GM18873 (cell line): ENCODE data around the gene ATP2C2.
"Not testable (repeated sequence)": the region's sequence is repeated elsewhere in the genome, so short reads cannot be mapped to it uniquely, and the experiment has no call there.

Experiments
- ATAC-seq: cut with Tn5 transposase; IDR thresholded peaks from one replicate; pipeline ENCODE4 v1.9.1; 2021; ENCODE audit warnings: mild to moderate bottlenecking, moderate library complexity, moderate number of reproducible peaks; ENCODE audit not compliant: unreplicated experiment, low FRiP score

ATP2C2 gene

DNA sequence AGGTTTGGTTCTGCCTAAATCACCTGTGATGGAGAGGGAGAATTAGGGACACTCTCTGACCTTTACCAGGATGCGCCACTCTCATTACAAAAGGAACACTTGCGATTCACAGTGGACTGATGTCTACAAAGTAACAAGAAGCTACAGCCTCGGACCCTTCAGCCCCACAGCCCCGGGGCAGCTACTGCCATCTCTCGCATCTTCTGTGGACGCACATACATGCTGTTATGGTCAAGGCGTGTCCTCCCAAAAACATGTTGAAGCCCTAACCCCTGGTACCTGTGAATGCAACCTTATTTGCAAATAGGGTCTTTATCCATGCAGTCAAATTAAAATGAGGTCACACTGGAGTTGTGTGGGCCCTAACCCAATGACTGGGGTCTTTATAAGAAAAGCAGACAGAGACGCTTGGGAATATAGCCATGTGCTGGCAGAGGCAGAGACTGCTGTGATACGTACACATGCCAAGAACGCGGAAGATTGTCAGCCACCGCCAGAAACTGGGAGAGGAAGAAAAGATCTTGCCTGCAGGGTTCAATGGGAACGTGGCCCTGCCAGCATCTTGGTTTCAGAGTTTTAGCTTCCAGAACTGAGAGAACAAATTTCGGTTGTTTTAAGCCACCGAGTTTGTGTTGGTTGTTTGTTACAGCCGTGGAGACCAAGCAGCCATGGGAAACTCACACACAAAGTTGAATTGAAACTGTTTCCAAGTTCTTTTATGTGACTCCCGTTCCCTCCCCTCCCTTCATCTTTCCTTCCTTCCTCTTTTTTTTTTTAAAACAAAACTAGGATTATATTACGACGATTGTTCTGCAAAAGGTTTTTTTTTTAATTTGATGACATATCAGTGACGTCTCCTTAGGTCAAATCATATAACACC, 23.1 kb downstream of the ATP2C2 start:
- no peak for ATAC-seq

DNA sequence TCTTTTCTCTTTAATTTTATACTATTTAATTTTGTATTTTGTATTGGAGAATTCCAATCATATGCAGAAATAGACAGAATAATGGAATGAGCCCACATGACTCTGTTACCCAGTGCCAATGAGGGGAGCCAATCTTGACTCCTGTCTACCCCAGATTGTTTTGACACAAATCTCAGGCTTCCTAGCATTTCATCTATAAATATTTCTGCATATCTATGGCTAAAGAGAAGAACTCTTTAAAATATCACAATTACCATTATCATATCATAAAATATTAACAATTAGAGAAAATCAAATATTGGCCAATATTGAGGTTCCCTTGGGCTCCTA, 23.7 kb downstream of the ATP2C2 start:
- ATAC-seq: no peak

DNA sequence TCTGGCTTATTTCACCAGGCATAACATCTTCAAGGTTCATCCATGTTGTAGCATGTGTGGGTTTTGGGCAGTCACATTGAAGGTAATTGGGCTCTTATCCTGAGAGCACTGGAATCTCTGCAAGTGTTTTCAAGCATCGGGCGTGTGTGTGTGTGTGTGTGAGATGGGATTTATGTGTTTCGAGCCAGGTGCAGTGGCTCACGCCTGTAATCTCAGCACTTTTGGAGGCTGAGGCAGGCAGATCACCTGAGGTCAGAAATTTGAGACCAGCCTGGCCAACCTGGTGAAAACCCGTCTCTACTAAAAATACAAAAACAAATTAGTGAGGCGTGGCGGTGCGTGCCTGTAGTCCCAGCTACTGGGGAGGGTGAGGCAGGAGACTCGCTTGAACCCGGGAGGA, 27.7 kb downstream of the ATP2C2 start:
- ATAC-seq: not testable (repeated sequence)

DNA sequence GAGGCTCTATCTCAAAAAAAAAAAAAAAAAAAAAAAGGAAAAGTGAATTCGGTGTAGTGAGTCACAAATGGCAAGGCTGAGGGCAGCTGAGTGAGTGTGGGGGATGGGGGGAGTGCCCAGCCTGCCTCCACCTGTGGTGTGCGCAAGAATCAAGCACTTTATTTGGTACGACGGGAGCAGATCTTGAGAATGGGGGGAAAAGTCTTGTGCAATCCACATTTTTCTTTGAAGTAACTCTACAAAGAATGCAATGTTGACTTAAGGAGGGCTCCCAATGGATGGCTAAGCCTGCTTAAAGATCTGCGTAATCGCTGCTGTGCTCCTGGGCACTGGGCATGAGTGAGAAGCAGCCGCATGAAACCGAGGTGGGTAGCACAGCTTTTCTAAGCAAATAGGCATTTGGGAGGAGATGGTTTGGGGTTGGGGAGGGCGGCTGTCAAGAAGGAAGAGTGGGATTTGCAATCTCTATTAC, 28.2 kb downstream of the ATP2C2 start:
- no peak for ATAC-seq

DNA sequence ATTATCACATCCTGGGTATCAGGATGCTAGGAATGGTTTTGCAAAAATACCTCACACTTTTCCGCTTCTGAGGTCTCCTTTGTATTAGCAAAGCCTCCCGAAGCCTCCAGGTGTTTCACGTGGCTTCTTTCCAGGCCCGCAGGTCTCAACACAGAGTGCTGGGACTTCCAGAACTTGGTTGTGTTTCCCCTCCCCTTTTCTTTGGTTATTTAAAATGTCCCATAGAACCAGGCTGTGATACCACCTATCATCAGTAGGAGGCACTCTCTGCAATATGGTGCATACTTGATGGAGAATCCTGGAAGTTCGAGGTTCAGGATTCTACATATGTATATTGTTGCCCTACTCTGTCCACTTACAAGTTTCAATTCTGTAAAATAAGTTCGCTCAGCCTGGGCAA, 28.8 kb downstream of the ATP2C2 start:
- ATAC-seq: no peak

DNA sequence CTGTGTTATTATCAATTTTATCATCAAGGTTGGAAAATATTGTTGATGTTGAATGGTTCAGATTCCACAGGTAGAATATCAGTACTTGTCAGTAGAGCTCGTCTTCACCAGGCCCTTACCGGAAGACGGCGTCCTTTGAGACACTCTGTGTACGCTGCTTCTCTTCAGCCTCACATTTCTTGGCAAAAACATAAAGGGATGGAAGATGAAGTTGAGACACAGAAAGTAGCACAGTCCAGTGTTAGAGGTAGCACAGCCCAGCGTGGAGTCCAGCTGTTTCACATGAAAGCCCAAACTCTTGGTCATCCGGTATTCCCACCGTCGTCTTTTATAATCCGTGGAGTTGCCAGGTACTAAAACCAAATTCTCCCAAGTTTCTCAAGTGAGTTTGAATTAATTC, 30.4 kb downstream of the ATP2C2 start:
- ATAC-seq: no peak

DNA sequence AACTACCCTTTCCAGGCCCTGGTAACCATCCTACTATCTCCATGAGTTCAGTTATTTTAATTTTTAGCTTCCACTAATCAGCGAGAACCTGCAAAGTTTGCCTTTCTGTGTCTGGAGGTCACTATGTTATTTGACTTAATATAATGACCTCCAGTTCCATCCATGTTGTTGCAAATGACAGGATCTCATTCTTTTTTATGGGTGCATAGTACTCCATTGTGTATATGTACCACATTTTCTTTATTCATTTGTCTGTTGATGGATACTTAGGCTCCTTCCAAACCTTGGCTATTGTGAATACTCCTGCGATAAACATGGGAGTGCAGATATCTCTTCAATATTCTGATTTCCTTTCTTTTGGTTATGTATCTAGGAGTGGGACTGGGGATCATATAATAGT, 31.6 kb downstream of the ATP2C2 start:
- ATAC-seq: not testable (repeated sequence)

DNA sequence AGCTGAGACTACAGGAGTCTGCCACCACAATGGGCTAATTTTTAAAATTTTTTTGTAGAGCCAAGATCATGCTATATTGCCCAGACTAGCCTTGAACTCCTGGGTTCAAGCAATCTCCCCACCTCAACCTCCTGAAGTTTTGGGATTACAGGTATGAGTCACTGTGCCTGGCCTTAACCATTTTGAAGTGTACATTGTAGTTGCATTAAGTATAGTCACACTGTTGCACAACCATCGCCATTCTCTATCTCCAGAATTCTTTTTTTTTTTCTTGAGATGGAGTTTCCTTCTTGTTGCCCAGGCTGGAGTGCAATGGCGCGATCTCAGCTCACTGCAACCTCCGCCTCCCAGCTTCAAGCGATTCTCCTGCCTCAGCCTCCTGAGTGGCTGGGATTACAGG, 35.1 kb downstream of the ATP2C2 start:
- ATAC-seq: not testable (repeated sequence)

DNA sequence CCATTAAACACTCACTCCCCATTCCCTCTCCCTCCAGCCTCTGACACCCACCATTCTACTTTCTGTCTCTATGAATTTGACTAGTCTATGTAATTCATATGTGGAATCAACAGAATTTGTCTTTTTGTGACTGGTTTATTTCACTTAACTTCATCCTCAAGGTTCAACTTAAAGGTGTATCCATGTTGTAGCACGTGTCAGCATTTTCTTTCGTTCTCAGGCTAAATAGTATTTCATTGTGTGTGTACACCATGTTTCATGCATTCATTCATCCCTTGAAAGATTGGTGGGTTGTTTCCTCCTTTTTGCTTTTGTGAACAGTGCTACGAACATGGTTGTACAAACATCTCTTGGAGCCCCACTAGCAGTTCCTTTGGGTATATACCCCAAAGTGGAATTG, 36.0 kb downstream of the ATP2C2 start:
- ATAC-seq: no peak

DNA sequence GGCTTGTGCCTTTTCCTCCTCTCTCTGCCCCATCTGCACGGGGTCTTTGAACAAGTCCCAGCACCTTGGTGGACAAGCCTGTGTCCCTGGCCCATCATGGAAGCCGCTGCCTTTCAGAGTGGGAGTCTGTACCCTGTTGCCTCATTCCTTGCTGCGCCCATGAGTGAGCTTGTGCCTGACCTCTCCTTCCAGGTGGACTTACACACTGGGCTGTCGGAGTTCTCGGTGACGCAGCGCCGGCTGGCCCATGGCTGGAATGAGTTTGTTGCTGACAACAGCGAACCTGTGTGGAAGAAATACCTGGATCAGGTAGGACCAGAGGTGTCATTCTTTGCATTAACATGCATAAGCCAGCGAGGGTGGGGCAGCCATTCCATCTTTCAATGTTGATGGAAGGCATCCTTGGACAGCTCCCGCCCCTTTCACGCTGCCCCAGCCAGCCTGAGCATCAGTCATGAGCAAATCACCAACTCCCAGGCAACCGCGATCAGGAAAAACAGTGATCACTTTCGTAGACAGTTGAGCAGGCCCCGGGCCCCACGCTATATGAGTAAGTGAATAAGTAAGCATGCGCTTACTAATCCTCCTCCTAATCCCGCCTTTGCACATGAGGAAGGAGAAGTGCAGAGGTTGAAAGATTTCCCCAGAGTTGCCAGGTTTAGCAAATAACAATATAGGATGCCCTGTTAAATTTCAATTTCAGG, 36.8 kb downstream of the ATP2C2 start:
- no peak for ATAC-seq

DNA sequence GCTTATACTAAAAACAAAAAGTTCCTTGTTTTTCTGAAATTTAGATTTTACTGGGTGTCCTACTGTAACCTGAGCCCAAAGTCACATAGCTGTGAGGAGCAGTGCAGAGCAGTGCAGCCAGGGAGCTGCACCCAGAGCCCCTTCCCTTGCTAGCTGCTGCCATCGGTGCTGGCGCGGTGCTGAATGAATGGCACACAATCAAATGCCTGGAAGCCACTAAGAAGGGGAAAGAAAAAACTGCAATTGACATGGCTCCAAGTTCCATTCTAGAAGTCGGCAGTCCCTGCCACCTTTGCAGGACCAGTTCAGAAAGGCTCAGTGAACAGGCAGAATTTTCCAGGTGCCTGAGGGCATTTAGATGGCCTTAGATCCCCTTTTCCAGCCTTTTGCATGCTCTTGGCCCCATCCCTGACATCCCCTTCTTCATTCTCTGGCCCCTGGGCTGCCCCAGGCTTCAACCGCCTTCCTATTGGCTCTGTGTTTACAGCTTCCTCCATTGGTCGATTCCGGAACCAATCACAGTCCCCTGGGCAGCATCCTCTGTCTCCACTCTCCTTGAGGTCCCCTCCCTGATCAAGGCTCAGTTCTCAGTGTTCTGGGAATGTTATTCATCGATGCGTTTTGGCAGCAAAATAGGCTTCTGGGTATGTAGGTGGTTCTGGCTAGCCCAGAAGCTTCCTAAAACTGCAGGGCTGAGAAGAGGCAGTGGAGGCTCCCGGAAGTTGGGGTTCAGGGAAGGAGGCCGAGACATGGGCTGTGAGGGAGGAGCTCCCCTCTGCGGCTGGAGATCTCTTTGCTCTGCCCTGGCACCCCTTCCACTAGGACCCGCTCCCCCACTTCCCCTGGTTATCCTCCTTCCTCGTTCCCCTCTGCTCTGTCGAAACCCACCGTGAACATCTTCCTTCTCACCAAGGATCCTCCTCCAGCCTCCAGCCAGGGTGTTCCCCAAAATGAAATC, 37.9 kb downstream of the ATP2C2 start:
- no peak for ATAC-seq

DNA sequence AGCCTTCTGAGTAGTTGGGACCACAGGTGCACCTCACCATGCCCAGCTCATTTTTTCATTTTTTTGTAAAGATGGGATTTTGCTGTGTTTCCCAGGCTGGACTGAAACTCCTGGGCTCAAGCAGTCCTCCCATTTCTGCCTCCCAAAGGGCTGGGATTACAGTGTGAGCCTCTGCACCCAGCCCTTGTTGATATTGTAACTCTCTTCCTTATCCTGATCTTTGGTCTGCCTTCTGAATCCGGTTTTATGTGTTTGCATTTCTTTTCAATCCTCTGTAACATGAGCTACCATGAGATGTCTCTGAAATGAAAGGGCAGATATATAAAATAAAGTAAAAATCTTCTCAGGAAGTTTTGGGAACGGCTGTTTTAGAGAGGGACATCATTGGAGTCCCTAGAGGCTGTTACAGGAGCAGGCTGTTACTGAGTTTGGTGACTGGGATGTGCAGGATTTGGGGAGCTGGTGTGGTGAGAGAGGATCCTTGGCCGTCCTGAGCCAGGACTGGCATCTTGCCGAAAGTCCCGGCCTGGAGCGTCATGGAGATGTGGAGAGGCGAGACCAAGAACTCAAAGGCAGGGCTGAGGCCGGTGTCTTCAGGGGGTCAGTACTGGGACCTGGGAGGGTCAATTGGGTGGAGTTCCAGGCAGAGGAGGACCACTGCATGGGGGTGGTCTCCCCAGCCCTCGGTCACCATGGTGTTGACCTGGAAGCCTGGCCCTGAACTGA, 39.4 kb downstream of the ATP2C2 start:
- ATAC-seq: no peak

DNA sequence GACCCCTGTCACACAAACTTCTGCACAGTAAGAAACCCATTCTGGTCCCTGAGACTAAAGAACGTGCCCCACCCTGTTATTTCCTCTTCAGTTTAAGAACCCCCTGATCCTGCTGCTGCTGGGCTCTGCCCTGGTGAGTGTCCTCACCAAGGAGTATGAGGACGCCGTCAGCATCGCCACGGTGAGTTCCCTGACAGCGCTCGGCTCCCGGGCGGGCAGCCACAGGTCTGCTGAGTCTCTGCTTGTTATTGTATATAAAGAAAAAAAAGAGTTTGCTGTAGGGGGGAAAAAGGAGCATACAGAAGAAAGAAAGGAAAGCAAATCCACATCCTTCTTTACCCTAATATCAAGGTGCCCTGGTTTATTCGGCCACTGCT, 40.0 kb downstream of the ATP2C2 start:
- ATAC-seq: no peak

DNA sequence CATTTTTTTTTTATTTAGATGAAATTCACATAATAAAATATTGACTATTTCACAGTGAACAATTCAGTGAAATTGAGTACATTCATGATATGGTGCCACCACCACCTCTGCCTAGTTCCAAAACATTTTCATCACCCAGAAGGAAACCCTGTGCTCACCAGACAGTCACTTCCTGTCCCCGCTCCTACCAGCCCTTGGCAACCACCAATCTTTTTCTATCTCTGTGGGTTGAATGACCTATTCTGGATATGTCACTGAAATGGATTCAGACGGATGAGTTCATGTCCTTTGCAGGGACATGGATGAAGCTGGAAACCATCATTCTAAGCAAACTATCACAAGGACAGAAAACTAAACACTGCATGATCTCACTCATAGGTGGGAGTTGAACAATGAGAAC, 40.5 kb downstream of the ATP2C2 start:
- ATAC-seq: no peak

DNA sequence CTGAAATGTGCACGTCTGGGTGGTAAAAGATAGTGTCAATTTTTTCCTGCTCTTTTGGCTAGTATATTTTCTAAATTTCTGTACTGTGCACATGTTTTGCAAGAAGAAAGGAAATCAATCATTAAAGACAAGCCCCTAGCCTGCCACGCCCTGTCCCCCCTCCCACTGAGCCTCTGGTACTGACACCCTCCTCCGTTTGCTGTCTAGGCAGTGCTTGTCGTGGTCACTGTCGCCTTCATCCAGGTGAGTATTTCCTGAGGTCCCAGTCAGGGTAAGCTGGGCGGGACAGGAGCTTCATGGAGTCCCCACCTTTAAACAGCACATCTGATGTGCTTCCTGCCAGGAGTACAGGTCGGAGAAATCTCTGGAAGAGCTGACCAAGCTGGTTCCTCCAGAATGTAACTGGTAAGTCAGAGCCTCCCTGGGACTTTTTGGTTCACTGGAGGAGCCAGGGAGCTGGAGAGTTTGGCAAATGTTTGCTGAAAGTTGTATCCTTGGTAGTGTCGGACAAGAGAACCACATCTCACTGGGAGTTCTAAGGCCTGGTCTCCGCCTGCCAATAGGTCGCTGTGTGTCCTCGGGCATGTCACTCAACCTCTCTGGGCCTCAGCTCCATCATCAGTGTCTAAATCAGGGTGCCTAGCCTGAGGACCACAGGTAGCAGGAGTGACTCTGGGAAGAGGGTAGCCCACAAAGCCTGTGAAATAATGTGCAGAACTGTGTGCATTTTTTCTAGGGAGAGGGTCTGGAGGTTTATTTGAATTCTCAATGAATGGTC, 42.2 kb downstream of the ATP2C2 start:
- no peak for ATAC-seq

DNA sequence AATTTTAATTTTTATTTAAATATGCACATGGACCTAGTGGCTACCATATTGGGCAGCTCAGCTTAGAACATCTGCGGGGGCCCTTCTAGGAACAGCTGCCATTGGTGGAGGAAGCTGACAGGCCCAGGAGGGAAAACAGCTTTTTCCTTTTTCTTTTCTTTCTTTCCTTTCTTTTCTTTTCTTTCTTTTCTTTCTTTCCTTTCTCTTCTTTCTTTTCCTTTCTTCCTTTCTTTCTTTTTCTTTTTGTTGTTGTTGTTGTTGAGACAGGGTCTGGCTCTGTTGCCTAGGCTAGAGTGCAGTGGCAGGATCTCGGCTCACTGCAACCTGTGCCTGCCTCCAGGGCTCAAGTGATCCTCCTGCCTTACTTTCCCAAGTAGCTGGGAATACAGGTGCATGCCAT, 43.4 kb downstream of the ATP2C2 start:
- no peak for ATAC-seq

DNA sequence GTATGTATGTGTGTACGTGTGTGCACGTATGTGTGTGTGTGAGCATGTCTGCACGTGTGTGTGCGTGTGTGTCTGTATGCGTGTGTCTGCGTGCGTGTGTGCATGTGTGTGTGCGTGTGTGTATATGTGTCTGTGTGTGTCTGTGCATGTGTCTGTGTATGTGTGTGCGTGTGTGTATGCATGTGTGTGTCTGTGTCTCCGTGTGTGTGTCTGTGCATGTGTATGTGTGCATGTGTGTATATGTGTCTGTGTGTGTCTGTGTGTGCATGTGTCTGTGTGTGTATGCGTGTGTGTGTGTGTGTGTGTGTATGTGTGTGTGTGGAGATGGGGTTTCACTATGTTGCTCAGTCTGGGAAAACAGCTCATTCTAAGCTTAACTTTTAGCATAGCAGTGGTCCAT, 43.9 kb downstream of the ATP2C2 start:
- no peak for ATAC-seq

DNA sequence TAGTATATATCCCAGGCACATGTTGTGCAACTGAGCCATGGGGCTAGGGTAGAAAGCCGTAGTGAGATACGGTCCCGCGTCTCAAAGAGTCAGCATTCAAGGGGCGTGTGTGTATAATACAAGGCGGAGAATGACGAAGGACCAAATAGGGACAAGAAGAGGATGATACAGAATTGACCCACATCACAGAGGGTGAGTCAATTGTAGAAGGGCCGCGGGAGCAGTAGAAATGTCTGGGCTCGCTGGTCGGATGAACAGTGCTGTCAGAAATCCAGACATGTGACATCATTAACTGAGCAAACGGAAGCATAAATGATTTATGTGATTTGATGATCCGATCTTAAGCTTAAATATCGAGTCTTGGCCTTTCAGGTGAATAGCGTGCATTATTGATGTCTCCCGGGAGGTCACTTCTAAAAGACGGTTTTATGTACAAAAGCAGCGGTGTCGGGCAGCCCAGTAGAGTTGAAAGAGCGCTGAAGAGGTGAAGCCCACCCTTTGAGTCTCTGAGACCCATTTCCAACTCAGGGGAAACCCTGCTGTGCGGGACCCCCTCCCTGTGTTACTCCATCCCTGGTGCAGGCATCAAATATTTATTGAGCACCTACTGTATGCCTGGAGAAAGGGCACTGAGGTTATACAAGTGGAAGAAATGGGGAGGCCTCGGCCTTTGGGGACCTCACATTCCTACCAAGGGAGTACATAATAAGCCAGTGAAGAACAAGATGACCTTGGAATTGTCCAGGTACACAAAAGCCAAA, 45.1 kb downstream of the ATP2C2 start:
- ATAC-seq: no peak
